Osteocyte (in vitro differentiated cells): ENCODE results near the gene ERCC6L. TPM values are rescaled to one million over a fixed set of nuclear protein-coding genes. Genes with fewer than 3 reads are reported as not detected.

Experiments used
- DNase-seq: peaks from one replicate; pipeline ENCODE4 v3.0.0; 2021; ENCODE audit warnings: mixed read lengths; ENCODE audit not compliant: unreplicated experiment; ENCODE audit errors: extremely low spot score
- H3K27ac Mint-ChIP-seq: one replicate; pipeline ENCODE4 v1.8.0; 2021; ENCODE audit warnings: mild to moderate bottlenecking, mixed read lengths; ENCODE audit not compliant: unreplicated experiment
- H3K27me3 Mint-ChIP-seq: one replicate; pipeline ENCODE4 v1.8.0; 2021; ENCODE audit warnings: mixed read lengths; ENCODE audit not compliant: unreplicated experiment
- H3K36me3 Mint-ChIP-seq: one replicate; pipeline ENCODE4 v1.8.0; 2021; ENCODE audit warnings: mixed read lengths; ENCODE audit not compliant: unreplicated experiment
- H3K4me1 Mint-ChIP-seq: one replicate; pipeline ENCODE4 v1.8.0; 2021; ENCODE audit warnings: mixed read lengths; ENCODE audit not compliant: unreplicated experiment
- H3K4me3 Mint-ChIP-seq: one replicate; pipeline ENCODE4 v1.8.0; 2021; ENCODE audit warnings: mild to moderate bottlenecking, moderate library complexity, mixed read lengths; ENCODE audit not compliant: unreplicated experiment
- H3K9me3 Mint-ChIP-seq: one replicate; pipeline ENCODE4 v1.8.0; 2021; ENCODE audit warnings: mixed read lengths; ENCODE audit not compliant: unreplicated experiment
- total RNA-seq: library from RNA; stranded (reverse); gene quantifications from 2 replicates; pipeline ENCODE4 v1.2.1, GENCODE V29; 2021
- TF ChIP-seq, protein P1 (sequence below): fragments of 200-600 bp; sonication (generic); IDR thresholded peaks from 2 replicates; pipeline ENCODE4 v1.5.0; 2021; ENCODE audit warnings: antibody characterized with exemption, mild to moderate bottlenecking, moderate library complexity

ERCC6L gene
- total RNA-seq, 1 donor from 2014 or later, result 1.3 TPM

DNA sequence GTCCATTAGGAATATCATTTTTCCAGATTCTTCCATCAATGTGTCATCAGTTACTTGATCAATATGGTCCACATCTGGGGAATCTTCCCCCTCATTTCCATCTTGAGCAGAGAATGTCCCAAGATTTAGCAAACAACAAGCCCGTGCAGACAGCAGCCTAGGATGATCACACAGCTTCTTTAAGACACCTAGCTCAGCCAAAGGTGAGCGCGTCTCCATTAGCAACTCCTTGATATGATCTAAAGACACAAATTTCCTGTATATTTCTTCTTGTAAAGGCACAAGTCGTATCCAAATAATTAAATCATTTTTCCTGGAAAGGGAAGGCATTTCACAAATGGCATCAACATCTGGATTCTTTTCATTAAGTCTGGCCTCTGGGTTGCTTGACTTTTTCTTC is 31.5 kb downstream of the ERCC6L start:
- TF ChIP-seq, protein P1, sequence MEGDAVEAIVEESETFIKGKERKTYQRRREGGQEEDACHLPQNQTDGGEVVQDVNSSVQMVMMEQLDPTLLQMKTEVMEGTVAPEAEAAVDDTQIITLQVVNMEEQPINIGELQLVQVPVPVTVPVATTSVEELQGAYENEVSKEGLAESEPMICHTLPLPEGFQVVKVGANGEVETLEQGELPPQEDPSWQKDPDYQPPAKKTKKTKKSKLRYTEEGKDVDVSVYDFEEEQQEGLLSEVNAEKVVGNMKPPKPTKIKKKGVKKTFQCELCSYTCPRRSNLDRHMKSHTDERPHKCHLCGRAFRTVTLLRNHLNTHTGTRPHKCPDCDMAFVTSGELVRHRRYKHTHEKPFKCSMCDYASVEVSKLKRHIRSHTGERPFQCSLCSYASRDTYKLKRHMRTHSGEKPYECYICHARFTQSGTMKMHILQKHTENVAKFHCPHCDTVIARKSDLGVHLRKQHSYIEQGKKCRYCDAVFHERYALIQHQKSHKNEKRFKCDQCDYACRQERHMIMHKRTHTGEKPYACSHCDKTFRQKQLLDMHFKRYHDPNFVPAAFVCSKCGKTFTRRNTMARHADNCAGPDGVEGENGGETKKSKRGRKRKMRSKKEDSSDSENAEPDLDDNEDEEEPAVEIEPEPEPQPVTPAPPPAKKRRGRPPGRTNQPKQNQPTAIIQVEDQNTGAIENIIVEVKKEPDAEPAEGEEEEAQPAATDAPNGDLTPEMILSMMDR, result no peak
- no peak for DNase-seq
- Mint-ChIP-seq H3K4me3 (no peak overlapping the region), H3K9me3 (no peaks in the 10 kb centered on the region), H3K27me3 (no peaks in the 10 kb centered on the region), H3K36me3 (peaks cover 21% of the 10 kb centered on the region), H3K4me1 (peaks cover 7% of the 10 kb centered on the region), H3K27ac (no peak overlapping the region)

DNA sequence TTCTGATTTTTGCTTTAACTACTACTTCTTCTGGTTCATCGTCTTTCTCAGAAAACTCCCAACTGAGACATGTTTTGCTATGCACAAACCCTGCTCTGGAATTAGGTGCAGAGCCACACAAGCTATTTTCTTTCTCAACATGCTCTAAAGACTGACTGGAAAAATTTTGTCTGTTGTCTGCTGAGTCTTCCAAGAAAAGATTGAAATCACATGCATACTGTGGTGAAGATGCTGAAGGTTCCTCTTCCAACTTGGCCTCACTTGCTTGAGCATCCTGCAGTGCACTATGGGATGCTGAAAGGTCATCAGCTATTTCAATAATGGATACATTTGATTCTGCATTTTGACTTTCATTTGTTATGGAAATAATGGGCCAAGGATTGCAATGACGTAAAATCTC is 33.1 kb downstream of the ERCC6L start:
- Mint-ChIP-seq H3K36me3 (peaks cover 21% of the 10 kb centered on the region), H3K4me3 (no peak overlapping the region), H3K9me3 (no peaks in the 10 kb centered on the region), H3K27me3 (no peaks in the 10 kb centered on the region), H3K4me1 (peaks cover 18% of the 10 kb centered on the region), H3K27ac (no peak overlapping the region)
- no peak for DNase-seq
- TF ChIP-seq, protein P1, result no peak

DNA sequence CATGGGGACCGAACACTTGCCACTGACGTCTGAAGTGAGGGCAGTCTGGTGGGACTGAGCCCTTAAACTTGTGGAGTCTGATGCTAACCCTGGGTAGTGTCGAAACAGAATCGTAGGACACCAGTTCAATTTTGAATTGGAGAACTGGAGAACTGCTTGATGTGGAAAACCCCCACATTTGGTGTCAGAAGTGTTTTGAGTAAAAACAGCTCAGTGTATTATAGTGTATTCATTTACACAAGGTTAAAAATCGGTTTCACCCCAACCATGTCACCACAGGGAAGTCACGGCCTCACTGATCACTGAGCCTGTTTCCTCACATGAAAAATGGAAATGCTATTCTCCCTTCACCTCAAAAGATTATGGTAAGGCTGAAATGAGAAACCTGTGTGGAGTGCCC is 35.4 kb downstream of the ERCC6L start:
- TF ChIP-seq, protein P1, result no peak
- Mint-ChIP-seq H3K36me3 (peaks cover 18% of the 10 kb centered on the region), H3K27ac (no peak overlapping the region), H3K4me3 (no peak overlapping the region), H3K4me1 (peaks cover 18% of the 10 kb centered on the region), H3K9me3 (no peaks in the 10 kb centered on the region), H3K27me3 (no peaks in the 10 kb centered on the region)
- no peak for DNase-seq

DNA sequence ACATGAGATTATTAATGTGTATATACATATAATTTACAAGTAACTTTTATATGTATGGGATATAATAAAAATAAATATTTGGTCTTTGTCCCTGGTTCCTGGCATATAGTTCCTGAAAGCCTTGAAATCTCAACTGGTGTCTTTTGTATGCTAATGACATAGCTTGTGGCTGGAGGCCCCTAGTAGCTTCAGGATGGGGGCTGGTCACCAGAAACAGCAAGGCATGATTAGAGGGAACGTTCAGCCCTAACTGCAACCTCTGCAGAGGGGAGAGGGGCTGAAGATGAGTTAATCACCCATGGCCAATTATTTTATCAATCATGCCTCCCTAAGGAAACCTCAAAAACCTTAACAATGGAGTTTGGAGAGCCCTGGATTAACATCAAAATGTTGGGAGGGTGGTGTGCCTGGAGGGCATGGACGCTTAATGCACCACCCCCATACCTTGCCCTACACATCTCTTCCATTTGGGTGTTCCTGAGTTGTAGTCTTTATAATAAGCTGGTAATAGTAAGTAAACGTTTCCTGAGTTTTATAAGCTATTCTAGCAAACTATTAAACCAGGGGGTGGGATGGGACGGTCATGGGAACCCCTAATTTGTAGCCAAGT is 35.9 kb downstream of the ERCC6L start:
- H3K4me3 Mint-ChIP-seq, result no peak overlapping the region
- TF ChIP-seq, protein P1, result no peak
- peaks cover 18% of the 10 kb centered on the region for H3K36me3 Mint-ChIP-seq
- DNase-seq, result no peak
- H3K9me3 Mint-ChIP-seq, result no peaks in the 10 kb centered on the region
- peaks cover 18% of the 10 kb centered on the region for H3K4me1 Mint-ChIP-seq
- H3K27ac Mint-ChIP-seq, result peak overlapping the region; percentile 80
- no peaks in the 10 kb centered on the region for H3K27me3 Mint-ChIP-seq

DNA sequence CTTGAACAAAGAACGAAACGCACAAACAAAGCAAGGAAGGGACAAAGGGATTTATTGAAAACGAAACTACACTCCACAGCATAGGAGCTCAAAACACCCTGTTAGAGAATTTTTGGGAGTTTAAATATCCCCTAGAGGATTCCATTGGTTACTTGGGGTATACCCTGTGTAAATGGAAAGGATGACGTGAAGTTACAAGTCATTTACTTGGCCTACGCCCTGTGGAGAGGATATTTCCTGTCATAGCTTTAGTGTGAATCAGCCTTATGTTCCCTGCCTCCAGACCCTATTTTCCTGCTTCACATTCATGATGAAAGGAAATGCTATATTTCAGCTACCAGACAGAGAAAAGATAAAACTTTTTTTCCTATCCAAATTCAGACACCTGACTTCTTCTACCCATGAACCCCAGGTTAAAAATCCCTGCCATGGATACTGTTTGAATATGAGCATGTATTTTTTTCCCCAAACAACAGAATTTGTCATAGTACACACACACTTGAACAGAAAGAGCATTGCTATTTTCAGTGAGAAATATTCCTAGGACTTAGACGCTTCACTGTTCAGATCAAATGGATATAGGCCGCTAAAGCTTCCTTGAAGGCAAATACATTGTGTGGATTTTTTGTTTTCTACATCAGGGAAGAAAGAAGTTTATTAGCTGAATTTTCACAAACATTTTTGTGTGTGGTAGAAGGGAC is 36.8 kb downstream of the ERCC6L start:
- no peaks in the 10 kb centered on the region for H3K9me3 Mint-ChIP-seq
- peak overlapping the region; percentile 49 for H3K4me3 Mint-ChIP-seq
- DNase-seq, result no peak
- peak overlapping the region; percentile 98 for H3K27ac Mint-ChIP-seq
- peaks cover 14% of the 10 kb centered on the region for H3K36me3 Mint-ChIP-seq
- TF ChIP-seq, protein P1, result no peak
- H3K4me1 Mint-ChIP-seq, result peaks cover 18% of the 10 kb centered on the region
- H3K27me3 Mint-ChIP-seq, result no peaks in the 10 kb centered on the region
